Heart left ventricle (tissue), 13 donors: Measurements from ENCODE around the gene SMAD4.

Experiments used
- CTCF ChIP-seq, 12 donors: fragments of 200-600 bp; sonication (generic) in 4 of 12; IDR thresholded peaks; one replicate each; pipeline versions ENCODE4 v1.5.0 to v1.8.0; 2018 to 2022; ENCODE audit warnings: antibody characterized with exemption in 12 of 12, mild to moderate bottlenecking in 5 of 12
- POLR2A ChIP-seq, 2 donors: fragments of 450-650 bp; IDR thresholded peaks; one replicate each; pipeline ENCODE4 v1.6.1; 2017; ENCODE audit warnings: antibody characterized with exemption in 2 of 2, mild to moderate bottlenecking in 2 of 2, moderate library complexity in 2 of 2
- donor health status: ischemic (EF 13 %, LVEDD 7.1; RV severe dilation, severe dysfunction).
- donor health status: DM: no; HTN: yes; CAD: no.
- donor health status: DM: no; HTN: no; CAD: no.
- donor health status: ischemic (EF 25% LVEDD 6.9; RV normal size, moderate dysfunction).
- donor health status: ischemic (EF 25% LVEDD 5.7; RV mildly dilated, moderate dysfunction).
- donor health status: ischemic (EF 35%, LVEDD 5.7; RV mildly dilated, moderate dysfunction).
- donor health status: nonischemic (EF 11% LVEDD 7.7; RV severe dilation, severe dysfunction).
- donor health status: DM: yes; HTN: yes; CAD: no.
- donor health status: PGD.
- donor health status: ischemic (EF 29% LVEDD 5.4; RV normal size, mild dysfunction).
- donor health status: nonischemic (EF 23%, LVEDD 6.1; RV moderate dilation, normal function).

GRCh38 chr18:51083398-51083797 is 53.4 kb downstream of the SMAD4 start:
- TF ChIP-seq CTCF (IDR thresholded peaks at IDR 0.05) = no peak
- no peak for TF ChIP-seq POLR2A (IDR thresholded peaks at IDR 0.05)
